Spleen (tissue), 7 donors: ENCODE measurements around the gene RPF1.

Source experiments
- CTCF ChIP-seq, 11 experiments: fragments of 200-600 bp in 7 of 11; fragments of 450-650 bp in 4 of 11; sonication (generic) in 4 of 11; IDR thresholded peaks in 8 of 11; conservative IDR thresholded peaks in 3 of 11; 1 replicate in 7 of 11; 2 replicates in 4 of 11; pipeline versions ENCODE4 v1.4.0 to v1.8.0; 2016 to 2021; ENCODE audit warnings: antibody characterized with exemption in 11 of 11, inconsistent platforms in 4 of 11, mild to moderate bottlenecking in 1 of 11
- POLR2A ChIP-seq, 3 donors: fragments of 450-650 bp; IDR thresholded peaks; one replicate each; pipeline ENCODE4 v1.5.1; 2017; ENCODE audit warnings: antibody characterized with exemption in 3 of 3, mild to moderate bottlenecking in 1 of 3
- POLR2AphosphoS5 ChIP-seq, 3 donors: sonication (generic); formaldehyde crosslinking; IDR thresholded peaks; one replicate each; pipeline ENCODE4 v1.5.1; 2017; ENCODE audit warnings: antibody characterized with exemption in 3 of 3
- donor health status: DM: no; HTN: no; CAD: no; lungs with moderate emphysema.
- donor health status: DM: no; HTN: no; CAD: no.
- donor health status: DM: no; HTN: no; CAD: no.

- no peak for TF ChIP-seq CTCF (IDR thresholded peaks at IDR 0.05 in 8 of 11, conservative IDR thresholded peaks at IDR 0.05 in 3 of 11)
- TF ChIP-seq POLR2A (IDR thresholded peaks at IDR 0.05): no peak
- no peak for TF ChIP-seq POLR2AphosphoS5 (IDR thresholded peaks at IDR 0.05)
Observed at GRCh38 chr1:84538599-84538998, 59.5 kb downstream of the RPF1 start.
